GM04504 (cell line): ENCODE measurements around the gene HNRNPL.

Experiments
- DNase-seq: peaks from one replicate; pipeline ENCODE4 v3.0.0-alpha.2; 2012; ENCODE audit warnings: low read depth

The HNRNPL gene

DNA sequence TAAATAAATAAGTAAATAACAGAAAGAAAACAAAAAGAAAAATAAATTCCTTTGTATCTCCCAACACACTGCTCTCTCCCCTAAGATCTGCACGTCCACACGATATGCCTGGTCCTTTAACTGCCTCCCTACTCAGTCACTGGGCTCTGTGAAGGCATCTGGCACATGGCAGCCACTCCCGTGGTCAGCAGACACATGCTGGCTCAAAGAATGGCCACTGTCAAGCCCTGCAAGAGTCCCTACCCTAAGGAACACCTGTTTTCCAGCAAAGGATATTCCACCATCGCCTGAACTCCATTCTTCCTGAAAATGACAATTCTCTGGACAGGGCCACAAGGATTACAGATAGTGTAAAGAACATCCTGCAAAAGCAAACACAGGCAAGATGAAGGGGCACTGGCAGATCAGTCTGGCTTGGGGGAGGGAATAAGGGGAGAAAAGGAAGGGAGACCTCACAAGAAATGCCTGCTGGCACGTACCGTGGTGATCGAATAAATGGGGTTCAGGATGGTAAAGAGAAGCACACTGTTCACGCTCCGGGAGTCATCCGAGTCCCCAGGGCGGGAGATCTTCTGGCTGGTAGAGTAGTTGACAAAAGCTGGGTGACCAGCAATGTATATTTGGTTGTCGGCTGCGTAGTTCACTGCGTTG is 4.3 kb downstream of the HNRNPL start:
- no peak for DNase-seq

DNA sequence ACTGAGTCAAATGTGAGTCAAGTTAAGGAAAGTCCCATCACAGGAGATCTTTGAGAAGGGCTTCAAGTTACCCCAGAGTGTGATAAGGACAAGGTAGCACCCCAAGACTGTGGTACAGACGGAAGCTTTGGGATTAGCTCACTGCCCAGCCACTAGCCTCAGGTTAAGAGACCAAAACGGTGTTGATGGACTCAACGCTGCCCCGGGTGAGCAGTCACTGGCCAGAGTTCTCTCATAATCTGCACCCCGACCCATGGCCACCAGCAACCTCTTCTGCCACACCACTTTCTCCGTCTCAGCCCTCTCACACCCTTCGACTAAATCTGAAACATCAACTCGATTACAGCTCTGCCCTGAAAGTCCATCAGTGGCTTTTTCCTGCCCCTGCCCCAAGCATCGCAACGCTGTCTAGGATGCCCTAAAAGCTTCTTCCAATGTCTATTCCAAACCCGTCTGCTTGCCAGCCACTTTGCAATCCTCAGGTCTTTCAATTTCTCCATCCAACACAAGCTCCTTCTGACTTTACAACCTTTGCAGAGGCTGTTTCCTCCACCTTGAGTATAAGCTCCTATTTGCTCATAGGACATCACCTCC is 5.6 kb downstream of the HNRNPL start:
- no peak for DNase-seq

DNA sequence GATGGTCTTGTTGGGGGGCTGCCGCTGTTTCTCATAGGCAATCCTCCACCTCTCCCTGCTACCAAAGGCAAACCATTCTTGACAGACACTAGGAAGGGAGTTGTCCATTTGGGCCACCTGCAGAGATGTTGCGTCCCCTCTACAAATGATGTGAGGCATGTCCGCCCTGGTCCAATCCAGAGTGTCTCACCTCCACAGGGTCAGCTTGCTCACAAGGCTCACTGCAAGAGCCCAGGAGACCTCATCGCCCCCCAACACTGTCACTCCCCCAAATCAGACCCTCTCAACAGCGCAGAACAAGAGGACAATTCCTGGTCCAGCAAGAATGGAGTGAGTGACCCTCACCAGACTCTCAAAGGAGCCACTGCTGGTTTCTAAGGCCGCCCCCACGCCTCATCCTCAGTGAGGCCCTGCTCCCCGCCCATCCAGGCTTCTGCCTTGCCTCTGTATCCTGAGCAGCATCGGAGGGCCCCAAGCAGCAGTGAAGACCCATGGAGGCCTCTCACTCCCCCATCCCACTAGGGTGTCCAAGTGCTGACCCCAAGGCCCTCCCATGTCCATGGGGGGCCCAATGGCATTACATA is 6.5 kb downstream of the HNRNPL start:
- no peak for DNase-seq

DNA sequence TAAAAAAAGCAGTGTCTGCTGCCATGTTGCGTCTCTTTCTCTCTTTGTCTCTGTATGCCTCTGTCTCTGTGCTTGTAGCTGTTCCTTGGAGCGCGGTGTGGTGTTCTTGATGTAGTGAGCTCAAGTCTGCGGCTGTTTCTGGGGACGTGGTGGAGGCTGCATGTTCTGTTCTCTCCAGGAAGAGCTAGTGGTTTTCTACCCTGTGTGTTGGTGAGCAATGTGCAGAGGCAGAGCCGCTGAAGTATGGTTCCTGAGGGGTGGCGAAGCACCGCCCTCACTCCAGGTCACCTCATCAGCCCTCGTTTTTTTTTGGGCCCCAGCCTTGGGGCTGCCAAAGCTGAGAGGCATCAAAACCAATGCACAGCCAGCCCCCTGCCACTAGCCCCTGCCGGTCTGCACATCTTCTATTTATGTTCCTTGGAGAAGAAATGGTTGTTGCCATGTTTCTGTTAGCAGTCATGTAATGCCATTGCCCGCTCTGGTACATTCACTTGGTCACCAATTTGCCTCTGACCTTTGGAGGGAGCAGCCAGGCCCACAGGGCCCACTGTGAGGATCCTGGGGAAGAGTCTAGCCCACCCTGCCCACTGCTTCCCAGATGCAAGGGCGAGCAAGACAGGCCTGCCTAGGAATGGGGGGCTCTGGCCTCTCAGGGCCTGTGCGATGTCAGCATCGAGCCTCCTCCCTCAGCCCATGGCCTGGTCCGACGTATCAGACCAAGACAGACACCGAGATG is 7.2 kb downstream of the HNRNPL start:
- no peak for DNase-seq

DNA sequence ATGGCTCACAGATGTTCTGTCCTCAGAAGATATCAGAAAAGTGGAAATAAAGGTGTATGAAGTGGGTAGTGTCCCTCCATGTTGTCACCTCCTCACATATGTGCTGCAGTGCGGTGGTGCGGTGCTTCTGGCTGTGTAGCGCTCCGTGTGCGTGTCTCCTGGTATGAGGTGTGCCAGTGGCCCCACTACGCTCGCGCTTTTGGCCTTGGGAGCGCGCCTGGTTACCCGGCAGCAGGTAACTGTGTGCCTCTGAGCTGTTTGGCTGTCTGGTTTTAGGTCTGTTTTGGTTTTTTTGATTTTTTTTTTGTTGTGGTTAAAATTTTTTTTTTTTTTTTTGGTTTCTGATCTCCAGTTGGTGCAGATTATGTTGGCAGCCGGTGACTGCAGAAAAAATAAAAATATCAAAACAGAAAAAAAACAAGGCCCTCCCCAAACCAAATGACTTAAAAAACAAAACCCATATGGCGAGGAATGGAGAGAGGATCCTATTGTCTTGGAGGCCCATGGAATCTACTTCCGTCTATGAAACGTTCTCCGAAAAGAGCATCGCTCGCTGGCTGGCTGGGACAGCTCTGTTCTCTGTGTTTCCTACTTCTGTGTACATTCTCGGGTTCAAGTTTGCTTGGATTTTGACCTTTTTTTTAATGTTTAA is 7.9 kb downstream of the HNRNPL start:
- no peak for DNase-seq

DNA sequence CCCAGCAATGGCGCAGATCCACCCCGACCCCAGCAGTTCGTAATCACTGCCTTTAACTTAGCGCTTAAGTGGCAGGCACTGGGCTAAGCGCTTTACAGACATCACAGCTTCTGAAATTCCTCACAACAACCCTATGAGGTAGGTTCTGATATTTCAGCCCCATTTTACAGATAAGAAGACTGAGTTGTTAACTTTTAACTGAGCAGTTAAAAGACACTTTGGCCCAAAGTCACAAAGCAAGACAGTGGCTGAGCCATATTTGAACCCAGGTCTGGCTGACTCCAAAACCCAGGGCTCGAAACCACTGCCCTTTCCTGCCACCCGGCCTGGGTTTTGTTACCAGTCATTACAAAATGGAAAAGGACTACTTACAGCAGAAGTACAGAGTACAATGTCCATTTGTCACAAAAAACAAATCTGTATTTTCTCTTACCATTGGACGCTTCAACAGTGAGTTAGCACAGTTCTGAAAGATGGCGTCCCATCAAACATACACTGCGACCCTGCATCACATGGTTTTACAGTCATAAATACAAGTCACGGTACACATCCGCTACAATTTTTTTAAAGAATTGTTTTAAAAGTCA is 8.5 kb downstream of the HNRNPL start:
- no peak for DNase-seq

DNA sequence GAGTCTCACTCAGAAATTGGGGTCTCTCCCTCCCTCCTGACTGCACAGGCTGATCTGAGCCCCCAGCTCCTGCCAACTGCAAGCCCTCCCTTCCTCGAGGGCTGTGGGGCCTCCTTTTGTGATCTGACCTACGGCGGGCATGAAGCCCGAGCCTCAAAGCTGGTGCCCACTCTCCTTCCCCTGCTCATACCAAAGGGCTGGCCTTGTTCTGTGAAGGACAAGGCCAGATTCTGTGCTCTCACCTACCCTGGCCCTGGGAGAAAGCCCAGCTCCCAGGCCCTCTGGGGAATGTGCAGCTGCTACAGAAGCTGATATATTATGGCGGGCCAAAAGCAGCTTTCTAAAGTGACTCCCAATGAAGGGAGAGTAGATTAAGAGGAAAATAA is 9.2 kb downstream of the HNRNPL start:
- DNase-seq = no peak

DNA sequence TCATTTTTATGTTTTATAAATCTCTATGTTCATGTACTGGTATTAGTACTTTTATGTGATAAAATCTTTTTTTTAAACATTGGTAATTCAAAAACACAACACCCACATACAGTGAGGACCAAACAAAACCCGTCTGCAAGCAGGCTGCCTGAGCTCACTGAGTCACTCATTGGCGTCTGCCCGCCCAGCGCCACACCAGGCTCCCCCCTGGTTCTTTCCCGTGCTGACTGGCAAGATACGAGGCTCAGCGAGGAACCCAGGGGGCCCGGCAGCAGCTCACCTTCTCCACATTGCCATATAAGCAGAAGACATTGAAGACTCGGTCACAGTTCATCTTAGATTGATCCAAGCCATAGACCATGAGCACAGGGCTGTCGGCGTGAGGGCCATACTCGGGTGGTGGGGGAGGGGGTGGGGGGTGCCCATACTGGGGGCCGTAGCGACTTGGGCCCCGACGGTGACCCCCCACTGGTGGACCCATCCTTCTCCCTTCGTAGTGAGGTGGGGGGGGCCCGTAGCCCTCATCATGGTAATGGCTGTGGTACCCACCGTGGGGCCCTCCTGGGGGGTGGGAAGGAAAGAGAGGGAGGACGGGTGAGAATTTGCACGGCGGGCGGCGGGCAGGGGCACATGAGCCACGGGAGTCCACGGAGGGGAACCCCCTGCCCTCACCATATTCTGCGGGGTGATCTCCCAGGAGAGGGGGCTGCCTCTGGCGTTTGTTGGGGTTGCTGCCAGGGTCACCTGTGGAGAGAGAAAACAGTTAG is 9.8 kb downstream of the HNRNPL start:
- no peak for DNase-seq

DNA sequence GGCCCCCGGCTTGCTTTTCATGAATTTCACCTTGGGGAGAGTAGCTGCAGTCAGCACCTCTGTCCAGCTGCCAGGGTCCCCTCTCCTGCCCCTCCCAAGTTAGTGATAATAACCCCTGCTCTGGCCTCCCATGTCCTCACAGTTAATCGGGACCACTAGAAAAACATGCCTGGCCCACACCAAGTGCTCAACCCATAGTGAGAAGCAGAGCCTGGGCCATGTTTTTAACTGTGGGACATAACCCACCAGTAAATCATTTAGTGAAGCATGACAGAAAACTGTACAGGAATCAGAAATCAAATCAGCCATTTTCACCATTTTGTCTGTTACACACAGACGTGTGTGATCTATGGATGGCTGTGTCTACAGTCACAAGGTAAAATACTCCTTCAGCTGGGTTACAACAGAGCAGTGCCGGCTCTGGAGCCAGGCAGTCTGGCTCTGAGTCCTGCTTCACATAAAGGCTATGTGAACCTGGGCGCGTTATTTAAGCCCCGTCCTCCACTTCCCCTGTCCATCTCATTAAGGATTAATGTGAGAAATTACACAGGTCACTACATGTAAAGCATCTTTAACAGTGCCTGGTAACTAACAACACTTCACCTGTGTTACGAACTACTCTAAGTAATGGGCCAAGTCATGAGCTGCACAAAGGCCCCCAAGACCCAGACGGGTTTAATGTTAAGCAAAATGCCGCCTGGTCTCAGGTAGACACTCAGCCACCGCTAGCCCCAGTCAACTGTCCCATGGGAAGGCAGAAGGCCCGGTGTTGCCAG is 10.6 kb downstream of the HNRNPL start:
- no peak for DNase-seq

DNA sequence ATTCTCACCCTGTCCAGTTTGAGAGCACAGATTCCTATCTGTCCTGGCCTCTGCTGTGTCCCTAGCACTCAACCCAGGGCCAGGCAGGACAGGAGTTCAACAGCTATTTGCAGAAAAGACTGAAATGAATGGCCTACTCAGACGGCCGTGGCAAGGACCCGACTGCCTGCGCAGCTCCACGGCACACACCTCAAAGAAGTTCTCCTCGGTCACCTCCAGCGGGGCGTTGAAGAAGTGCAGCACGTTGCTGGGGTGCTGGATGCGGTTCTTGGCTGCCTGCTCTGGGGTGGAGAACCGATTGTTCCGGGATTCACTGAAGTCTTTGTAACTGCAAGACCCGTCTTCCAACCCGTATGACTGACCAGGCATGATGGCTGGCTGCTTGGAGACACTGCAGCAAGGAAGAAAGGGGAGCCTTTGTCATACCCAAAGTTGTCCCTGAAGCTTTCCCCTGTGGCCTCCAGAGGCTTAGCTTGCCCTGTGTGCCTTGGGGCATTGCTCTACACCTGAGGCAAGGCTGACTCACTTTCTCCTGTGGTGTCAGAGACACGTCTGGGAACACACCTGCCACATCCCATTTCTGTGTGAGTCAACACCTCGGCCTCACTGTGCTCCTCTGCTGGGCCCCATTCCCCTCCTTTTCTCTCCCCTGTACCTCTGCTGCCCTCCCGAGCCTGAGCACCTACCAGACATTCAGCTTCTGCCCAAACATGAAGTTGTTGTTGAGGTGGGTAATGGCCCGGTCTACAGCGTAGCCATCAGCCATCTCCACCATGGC is 11.4 kb downstream of the HNRNPL start:
- DNase-seq = no peak

DNA sequence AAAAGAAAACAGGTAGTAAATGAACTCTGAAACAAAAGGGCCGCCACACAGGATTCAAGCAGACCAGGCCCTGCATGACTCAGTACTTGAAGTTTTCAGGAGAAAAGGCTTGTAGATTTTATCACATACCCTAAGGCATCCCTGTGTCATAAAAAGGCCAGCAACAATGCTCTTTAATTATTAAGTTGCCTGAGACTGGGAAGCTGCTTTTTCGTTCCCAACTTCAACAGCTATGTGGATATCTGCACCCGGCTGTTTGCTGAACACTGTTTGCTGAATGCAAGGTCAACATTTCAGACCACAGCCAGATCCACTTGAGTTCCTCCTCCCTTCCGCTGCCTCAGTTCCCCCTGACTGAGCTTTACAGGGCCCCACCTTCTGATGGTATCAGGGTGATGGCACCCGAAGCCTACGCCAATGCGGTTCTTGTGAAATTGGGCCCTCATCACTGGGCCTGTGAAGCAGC is 12.1 kb downstream of the HNRNPL start:
- DNase-seq = no peak

DNA sequence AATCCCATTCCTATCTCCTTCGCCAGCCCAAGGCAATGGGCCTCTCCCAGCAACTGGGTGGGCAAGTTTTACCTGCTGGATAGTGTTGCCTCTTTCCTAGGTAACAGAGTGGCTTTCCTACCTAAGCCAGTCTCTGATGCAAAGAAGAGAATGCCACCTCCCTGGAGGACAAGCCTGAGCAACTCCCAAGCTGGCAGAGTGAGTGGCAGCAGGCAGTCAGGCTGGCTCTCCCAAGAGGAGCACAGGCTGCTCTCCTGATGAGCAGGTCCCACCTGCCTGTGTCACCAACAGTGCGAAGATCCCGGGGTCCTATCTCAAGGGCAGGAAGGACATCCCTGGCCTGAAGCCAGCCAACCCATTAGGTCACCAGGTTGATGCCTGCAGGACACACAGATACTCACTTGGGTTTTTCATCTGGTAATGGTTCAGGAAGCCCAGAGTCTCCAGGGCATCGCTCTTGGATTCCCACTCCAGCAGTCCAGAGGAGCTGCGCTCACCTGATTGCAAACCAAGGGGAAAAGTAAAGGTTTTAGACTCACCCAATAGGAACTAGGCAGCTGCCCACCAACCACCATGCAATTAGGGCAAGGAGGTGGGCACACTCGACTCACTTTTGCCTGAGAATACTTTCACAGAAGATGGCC is 12.7 kb downstream of the HNRNPL start:
- no peak for DNase-seq

DNA sequence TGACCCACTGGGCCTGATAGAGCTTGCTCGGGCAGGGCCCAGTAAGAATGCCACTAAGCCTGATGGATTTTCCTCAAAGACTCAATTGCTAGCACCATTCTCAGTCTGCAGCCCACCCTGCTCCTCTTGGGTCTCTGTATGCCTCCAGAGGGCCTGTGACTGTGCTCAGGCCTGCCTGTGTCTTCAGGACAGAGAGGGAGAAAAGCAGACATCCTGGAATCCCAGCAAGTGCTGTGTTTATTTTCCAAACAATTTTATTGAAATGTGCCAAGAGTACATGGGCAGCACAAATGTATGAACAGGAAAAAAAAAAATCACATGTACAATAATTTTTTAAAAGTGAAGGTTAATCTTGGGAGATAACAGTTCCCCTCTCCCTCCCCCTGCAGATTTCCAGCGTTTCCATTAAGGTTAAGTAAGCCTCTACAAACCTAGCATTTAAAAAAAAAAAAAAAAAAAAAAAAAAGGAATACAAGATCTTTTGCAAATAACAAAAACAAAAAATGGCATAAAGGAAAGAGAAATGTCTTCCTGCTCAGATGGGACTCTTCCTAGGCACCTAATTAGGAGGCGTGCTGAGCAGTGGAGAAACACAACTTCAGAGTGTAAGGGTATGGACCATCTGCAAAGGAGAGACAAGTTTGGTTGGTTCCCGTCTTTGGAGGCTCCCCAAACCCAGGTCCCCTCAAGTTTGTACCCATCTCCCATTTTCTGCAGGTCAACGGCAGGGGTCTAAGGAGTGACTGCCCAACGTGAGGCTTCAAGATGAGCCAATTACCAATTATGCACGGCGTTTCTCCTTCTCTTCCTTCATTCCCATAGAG is 13.4 kb downstream of the HNRNPL start:
- no peak for DNase-seq

DNA sequence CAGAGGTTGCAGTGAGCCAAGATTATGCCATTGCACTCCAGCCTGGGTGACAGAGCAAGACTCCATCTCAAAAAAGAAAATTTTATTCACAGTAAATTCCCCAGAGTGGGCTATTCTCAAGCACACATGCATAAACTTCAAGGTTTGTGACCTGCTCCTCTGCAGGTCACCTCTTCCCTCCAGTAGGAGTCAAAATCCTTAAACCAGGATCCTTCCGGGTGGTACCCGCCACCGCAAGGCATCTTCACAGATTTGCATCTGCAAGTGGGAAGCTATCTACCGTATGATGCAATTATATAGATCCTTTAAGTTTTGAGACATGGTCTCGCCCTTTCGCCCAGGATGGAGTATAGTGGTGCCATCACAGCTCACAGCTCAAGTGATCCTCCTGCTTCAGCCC is 15.2 kb downstream of the HNRNPL start:
- no peak for DNase-seq

DNA sequence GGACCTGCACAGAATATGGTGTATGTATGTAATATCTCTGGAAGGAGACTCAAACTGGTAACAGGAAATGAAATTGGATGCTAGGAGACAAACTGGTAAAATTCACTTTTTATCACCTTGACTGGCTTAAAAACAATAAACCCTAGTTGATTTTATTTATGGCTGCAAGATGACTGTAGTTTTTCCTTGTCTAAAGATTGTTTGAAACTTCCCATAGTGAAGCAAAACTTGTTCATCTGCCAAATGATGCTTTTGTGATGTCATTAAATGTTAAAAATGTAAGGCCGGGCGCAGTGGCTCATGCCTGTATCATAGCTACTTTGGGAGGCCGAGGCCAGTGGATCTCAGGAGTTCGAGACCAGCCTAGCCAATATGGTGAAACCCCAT is 15.7 kb downstream of the HNRNPL start:
- no peak for DNase-seq

DNA sequence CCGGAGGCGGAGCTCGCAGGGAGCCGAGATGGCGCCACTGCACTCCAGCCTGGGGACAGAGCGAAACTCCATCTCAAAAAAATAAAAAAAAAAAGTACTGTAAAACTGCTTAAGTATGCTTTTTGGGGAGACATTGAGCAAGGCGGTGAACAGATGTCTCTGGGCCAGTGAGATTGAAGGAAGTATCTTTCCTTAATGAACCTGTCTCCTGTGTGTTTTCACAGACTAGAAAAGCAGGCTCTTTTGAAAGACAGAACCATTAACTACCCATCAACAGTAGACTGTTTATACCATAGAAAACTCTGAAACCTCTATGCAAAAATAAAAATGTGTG is 16.7 kb downstream of the HNRNPL start:
- DNase-seq = no peak

DNA sequence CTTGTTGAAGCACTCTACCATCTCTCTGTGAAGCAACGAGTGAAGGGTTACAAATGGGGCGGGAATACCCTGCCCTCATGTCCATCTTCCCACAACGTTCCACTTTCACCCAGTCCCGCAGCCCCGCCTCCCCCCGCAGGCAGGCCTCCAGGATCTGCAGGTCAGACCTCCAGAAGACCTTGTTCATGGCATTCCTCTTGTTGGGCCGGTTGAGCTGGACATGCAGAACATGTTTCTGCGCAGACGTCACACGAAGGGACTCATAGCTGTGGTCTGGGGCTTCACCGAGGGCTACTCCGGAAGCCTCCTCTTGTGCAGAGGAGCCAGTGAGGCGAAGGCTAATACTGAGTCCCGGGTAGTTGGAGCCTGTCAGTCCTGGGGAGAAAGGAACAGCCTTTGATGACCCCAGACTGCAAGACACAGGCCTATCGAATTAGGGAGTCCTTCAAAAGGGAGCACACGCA is 18.6 kb downstream of the HNRNPL start:
- DNase-seq = peak; percentile 83

DNA sequence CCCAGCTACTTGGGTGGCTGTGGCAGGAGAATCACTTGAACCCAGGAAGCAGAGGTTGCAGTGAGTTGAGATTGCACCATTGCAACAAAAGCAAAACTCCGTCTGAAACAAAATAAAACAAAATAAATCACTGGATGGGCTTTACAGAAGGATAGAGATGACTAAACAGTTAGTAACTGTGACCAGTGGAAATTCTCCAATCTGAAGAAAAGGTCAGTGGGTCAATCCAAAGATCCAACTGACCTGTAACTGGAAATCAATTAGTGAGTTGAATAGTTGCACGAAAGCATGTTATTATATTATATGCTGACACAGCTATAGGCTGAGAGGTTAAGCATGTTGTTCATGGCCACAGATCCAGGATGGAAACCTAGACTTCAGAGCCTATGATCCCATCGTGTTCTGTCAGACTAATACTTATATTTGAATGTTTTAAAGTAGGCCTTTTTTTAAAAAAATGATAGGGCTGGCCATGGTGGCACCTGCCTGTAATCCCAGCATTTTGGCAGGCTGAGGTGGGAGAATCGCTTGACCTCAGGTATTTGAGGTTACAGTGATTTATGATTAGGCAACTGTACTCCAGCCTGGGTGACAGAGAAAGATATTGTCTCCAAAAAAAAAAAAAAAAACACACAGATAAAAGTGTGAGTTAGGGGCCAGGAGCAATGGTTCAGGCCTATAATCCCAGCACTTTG is 19.6 kb downstream of the HNRNPL start:
- DNase-seq = no peak
